HL-60 (cell line): ENCODE data around the gene ARID5B.

ENCODE experiments used
- DNase-seq, 2 experiments: peaks; one replicate each; pipeline ENCODE4 v3.0.0-alpha.2; 2010 to 2020; ENCODE audit warnings: low read depth in 1 of 2, low spot score in 1 of 2
- H3K27ac ChIP-seq: fragments of 250-450 bp; sonication (Bioruptor Pico); replicated peaks from 2 replicates; pipeline ENCODE4 v1.5.1; 2020; ENCODE audit warnings: mild to moderate bottlenecking, moderate library complexity
- H3K27me3 ChIP-seq: fragments of 250-450 bp; sonication (Bioruptor Pico); 2 replicates; pipeline ENCODE4 v1.5.1; 2021; ENCODE audit warnings: mild to moderate bottlenecking, moderate library complexity; ENCODE audit not compliant: insufficient read depth, poor library complexity, severe bottlenecking
- H3K4me3 ChIP-seq: replicated peaks from 2 replicates; pipeline ENCODE4 v1.5.1; 2011; ENCODE audit warnings: mild to moderate bottlenecking, control low read depth, low read length; ENCODE audit not compliant: insufficient read depth
- GABPA ChIP-seq: IDR thresholded peaks from 2 replicates; pipeline ENCODE4 v1.6.1; 2012; ENCODE audit warnings: low read depth
- POLR2AphosphoS5 ChIP-seq: IDR thresholded peaks from 2 replicates; pipeline ENCODE4 v1.6.1; 2012; ENCODE audit warnings: low read depth
- SPI1 ChIP-seq: IDR thresholded peaks from 2 replicates; pipeline ENCODE4 v1.6.1; 2012; ENCODE audit warnings: low read depth, mild to moderate bottlenecking, borderline replicate concordance
- TF ChIP-seq, protein P1 (sequence below): IDR thresholded peaks from one replicate; pipeline ENCODE4 v1.5.1; 2011; ENCODE audit warnings: low read length, control low read depth, inconsistent platforms; ENCODE audit not compliant: insufficient read depth
- TF ChIP-seq, protein P2 (sequence below): IDR thresholded peaks from 2 replicates; pipeline ENCODE4 v1.6.1; 2012; ENCODE audit warnings: low read depth; ENCODE audit not compliant: insufficient replicate concordance

ARID5B gene

DNA sequence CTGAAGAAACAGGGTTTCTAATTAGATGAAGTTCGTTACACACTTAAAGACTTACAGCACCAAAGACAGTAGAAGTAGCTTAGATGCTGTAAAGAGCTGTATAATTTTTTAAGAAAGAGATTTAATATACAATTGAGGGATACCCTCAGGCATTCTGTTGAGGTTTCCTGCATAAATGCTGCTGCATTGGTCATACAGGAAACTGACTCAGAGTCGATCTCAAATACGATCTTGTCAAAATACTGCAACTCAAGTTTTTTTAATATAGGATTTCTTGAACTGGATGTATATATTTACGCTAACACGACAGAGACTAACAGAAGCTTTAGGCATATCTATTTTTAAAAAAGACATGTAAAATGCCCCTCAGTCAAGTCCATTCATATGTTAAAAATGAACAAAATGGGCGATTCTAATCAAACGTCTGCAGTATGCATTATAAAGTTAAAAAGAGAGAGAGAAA, 2.4 kb upstream of the ARID5B start:
- no peak for DNase-seq
- H3K4me3 ChIP-seq: no peak overlapping the region
- TF ChIP-seq GABPA: no peak
- no peak for TF ChIP-seq SPI1
- no peak for TF ChIP-seq POLR2AphosphoS5
- TF ChIP-seq, protein P1, sequence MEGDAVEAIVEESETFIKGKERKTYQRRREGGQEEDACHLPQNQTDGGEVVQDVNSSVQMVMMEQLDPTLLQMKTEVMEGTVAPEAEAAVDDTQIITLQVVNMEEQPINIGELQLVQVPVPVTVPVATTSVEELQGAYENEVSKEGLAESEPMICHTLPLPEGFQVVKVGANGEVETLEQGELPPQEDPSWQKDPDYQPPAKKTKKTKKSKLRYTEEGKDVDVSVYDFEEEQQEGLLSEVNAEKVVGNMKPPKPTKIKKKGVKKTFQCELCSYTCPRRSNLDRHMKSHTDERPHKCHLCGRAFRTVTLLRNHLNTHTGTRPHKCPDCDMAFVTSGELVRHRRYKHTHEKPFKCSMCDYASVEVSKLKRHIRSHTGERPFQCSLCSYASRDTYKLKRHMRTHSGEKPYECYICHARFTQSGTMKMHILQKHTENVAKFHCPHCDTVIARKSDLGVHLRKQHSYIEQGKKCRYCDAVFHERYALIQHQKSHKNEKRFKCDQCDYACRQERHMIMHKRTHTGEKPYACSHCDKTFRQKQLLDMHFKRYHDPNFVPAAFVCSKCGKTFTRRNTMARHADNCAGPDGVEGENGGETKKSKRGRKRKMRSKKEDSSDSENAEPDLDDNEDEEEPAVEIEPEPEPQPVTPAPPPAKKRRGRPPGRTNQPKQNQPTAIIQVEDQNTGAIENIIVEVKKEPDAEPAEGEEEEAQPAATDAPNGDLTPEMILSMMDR: no peak
- TF ChIP-seq, protein P2, sequence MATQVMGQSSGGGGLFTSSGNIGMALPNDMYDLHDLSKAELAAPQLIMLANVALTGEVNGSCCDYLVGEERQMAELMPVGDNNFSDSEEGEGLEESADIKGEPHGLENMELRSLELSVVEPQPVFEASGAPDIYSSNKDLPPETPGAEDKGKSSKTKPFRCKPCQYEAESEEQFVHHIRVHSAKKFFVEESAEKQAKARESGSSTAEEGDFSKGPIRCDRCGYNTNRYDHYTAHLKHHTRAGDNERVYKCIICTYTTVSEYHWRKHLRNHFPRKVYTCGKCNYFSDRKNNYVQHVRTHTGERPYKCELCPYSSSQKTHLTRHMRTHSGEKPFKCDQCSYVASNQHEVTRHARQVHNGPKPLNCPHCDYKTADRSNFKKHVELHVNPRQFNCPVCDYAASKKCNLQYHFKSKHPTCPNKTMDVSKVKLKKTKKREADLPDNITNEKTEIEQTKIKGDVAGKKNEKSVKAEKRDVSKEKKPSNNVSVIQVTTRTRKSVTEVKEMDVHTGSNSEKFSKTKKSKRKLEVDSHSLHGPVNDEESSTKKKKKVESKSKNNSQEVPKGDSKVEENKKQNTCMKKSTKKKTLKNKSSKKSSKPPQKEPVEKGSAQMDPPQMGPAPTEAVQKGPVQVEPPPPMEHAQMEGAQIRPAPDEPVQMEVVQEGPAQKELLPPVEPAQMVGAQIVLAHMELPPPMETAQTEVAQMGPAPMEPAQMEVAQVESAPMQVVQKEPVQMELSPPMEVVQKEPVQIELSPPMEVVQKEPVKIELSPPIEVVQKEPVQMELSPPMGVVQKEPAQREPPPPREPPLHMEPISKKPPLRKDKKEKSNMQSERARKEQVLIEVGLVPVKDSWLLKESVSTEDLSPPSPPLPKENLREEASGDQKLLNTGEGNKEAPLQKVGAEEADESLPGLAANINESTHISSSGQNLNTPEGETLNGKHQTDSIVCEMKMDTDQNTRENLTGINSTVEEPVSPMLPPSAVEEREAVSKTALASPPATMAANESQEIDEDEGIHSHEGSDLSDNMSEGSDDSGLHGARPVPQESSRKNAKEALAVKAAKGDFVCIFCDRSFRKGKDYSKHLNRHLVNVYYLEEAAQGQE: no peak
- no peak overlapping the region for H3K27ac ChIP-seq
- H3K27me3 ChIP-seq: no peaks in the 10 kb centered on the region

DNA sequence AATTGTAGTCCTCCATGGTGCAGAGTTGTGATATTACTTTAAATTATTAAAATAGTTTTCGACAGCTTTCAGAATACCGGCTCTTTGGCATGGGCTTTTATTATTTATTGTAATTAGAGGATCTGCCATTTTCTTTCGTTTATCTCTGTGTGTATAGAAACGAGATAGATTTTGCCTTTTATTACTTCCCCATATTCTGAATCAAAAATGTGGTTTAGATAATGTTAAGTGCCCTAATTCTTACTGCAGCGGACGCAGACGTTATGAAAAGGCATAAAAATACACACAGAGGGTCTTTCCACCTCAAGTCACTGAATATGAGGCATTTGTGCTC, 1.9 kb upstream of the ARID5B start:
- DNase-seq: no peak
- Histone ChIP-seq H3K4me3 (peak overlapping the region; percentile 76), H3K27ac (peak overlapping the region; percentile 58), H3K27me3 (peaks cover 2% of the 10 kb centered on the region)
- TF ChIP-seq, protein P1: no peak
- TF ChIP-seq, protein P2: no peak
- TF ChIP-seq GABPA: no peak
- TF ChIP-seq POLR2AphosphoS5: no peak
- no peak for TF ChIP-seq SPI1

DNA sequence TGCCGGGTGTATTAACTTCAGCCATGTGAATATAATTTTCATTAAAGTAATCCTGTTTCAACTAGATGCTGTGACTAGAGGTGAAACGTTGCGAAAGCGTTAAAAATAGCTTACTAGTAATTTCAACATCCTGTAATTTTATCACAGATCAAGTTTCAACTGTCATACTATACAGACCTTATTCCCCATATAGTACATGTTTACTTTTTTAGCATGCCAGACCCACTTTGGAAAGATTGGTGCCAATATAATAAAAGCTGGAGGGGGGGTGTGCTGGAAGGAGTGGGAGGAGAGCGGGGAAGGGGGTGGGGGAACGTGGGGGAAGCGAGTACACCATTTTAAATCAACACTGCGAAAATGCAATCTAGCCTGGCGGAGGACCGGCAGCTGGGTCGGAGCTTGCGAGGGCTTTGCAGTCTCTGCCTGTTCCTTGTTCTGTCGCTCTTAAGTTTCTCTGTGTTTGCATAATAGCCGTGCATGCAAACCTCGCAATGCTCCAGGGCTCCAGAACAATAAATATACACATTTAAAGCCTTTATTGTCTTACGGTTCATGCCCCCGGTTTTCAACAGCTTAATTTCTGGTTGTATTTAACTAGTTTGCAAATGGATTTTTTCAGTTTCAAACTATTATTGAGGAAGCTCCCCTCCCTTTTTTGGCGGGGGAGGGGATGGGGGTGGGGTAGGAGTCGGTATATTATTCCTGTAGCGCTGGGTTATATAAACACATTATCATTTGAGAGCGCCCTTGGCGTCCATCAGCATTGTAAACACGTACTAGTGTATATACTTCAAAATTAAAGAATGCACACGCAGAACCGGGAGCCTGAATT, 1.3 kb upstream of the ARID5B start:
- TF ChIP-seq GABPA (no peak), SPI1 (no peak), POLR2AphosphoS5 (no peak)
- TF ChIP-seq, protein P1: no peak
- TF ChIP-seq, protein P2: no peak
- Histone ChIP-seq H3K27me3 (peaks cover 2% of the 10 kb centered on the region), H3K27ac (peak overlapping the region; percentile 58), H3K4me3 (peak overlapping the region; percentile 76)
- peak; percentile 63 to 69 for DNase-seq
